HG03103 (cell line): Measurements from ENCODE around the gene LMBRD2.
"Not testable (repeated sequence)": the region's sequence is repeated elsewhere in the genome, so short reads cannot be mapped to it uniquely, and the experiment has no call there.

Source experiments
- ATAC-seq: cut with Tn5 transposase; IDR thresholded peaks from one replicate; pipeline ENCODE4 v1.9.1; 2021; ENCODE audit warnings: low read depth; ENCODE audit not compliant: unreplicated experiment

Gene LMBRD2

GRCh38 chr5:36151434-36152323 is at the start of gene LMBRD2, which contains the start of gene SKP2:
LMBRD2 (minus strand) TSS chr5:36151887; CDS start chr5:36143349, 8,538 bp downstream.
SKP2 (plus strand) TSS chr5:36152111; CDS start chr5:36152263, 152 bp downstream.
- peak; percentile 97 for ATAC-seq

GRCh38 chr5:36200513-36200912 is 48.8 kb upstream of the LMBRD2 start:
- ATAC-seq, result no peak

GRCh38 chr5:36199620-36200019 is 47.9 kb upstream of the LMBRD2 start:
- no peak for ATAC-seq

- ATAC-seq, result not testable (repeated sequence)
Measured at GRCh38 chr5:36198783-36199182, 47.1 kb upstream of the LMBRD2 start.

GRCh38 chr5:36198281-36198680 is 46.6 kb upstream of the LMBRD2 start:
- no peak for ATAC-seq

- no peak for ATAC-seq
Measured at GRCh38 chr5:36193746-36194145, 42.1 kb upstream of the LMBRD2 start.

GRCh38 chr5:36184408-36184807 is 32.7 kb upstream of the LMBRD2 start:
- ATAC-seq, result not testable (repeated sequence)

- no peak for ATAC-seq
Measured at GRCh38 chr5:36181774-36182173, 30.1 kb upstream of the LMBRD2 start.

- ATAC-seq, result no peak
Measured at GRCh38 chr5:36180556-36181350, 29.1 kb upstream of the LMBRD2 start.

GRCh38 chr5:36179950-36180349 is 28.3 kb upstream of the LMBRD2 start:
- ATAC-seq, result no peak

- no peak for ATAC-seq
Measured at GRCh38 chr5:36178524-36178890, 26.8 kb upstream of the LMBRD2 start.

- no peak for ATAC-seq
Measured at GRCh38 chr5:36177715-36178523, 26.2 kb upstream of the LMBRD2 start.

- ATAC-seq, result peak; percentile 92
Measured at GRCh38 chr5:36177154-36177553, 25.5 kb upstream of the LMBRD2 start.

- ATAC-seq, result no peak
Measured at GRCh38 chr5:36175043-36175442, 23.4 kb upstream of the LMBRD2 start.

GRCh38 chr5:36174119-36174518 is 22.4 kb upstream of the LMBRD2 start:
- ATAC-seq, result no peak

- ATAC-seq, result no peak
Measured at GRCh38 chr5:36173426-36173825, 21.7 kb upstream of the LMBRD2 start.

GRCh38 chr5:36172599-36172998 is 20.9 kb upstream of the LMBRD2 start:
- ATAC-seq, result no peak

- no peak for ATAC-seq
Measured at GRCh38 chr5:36170832-36171424, 19.2 kb upstream of the LMBRD2 start.

- ATAC-seq, result no peak
Measured at GRCh38 chr5:36168737-36169136, 17.1 kb upstream of the LMBRD2 start.

GRCh38 chr5:36164461-36164860 is 12.8 kb upstream of the LMBRD2 start:
- no peak for ATAC-seq
